ENCODE measurements around the gene CCT6B. TPM values are rescaled to one million over a fixed set of nuclear protein-coding genes. Genes with fewer than 3 reads are reported as not detected.

CCT6B gene
- total and polyA plus RNA-seq, 2 donors (not counting 1 experiment from before 2014, with no cell fraction given) = 1.2 to 3.0 TPM

DNA sequence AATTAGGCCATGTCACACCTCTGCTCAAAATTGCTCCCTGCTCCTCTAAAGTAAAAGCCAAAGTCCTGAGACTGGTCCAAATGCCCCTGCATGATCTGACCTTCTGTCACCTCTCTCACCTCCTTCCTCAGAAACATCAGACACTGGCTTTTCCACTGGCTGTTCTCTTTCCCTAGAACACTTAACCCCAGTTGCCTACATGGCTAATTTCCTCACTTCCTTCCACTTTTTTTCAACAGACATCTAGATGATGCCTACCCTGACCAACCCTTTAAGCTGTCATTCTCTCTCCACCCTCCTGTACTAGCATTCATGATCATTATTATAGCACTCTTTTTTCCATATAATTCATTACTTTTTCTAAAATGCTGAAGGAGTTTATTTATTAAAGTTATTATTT, 31.0 kb downstream of the CCT6B start:
- Histone ChIP-seq H3K4me2 (ENCODE audit: extremely low read depth, insufficient read depth, low read length) (no peak overlapping the region), H3K79me2 (ENCODE audit: control insufficient read depth, insufficient read depth, low read length) (no peaks in the 10 kb centered on the region), H3K4me1 (ENCODE audit: control insufficient read depth, extremely low read depth, insufficient read depth, low read length) (no peaks in the 10 kb centered on the region), H3K9me3 (ENCODE audit: control insufficient read depth, insufficient read depth, low read depth, low read length) (no peaks in the 10 kb centered on the region), H3K36me3 (ENCODE audit: control insufficient read depth, insufficient read depth, low read length) (no peaks in the 10 kb centered on the region), H3K9ac (ENCODE audit: insufficient read depth, low read length) (no peak overlapping the region), H3K27me3 (ENCODE audit: control insufficient read depth, insufficient read depth, low read length) (no peaks in the 10 kb centered on the region), H3K4me3 (replicated peaks in 1 of 4; ENCODE audit: control extremely low read depth in 1 of 4, insufficient read depth in 1 of 4, low read depth in 3 of 4, low read length in 4 of 4) (no peak overlapping the region), H3K27ac (ENCODE audit: insufficient read depth, low read length) (no peak overlapping the region), H4K20me1 (ENCODE audit: control insufficient read depth, extremely low read depth, insufficient read depth, low read length) (no peaks in the 10 kb centered on the region), H2AFZ (ENCODE audit: low read length) (no peak overlapping the region)
- TF ChIP-seq EZH2 (IDR thresholded peaks at IDR 0.05; ENCODE audit: low read length, missing control alignments) = no peak
- no peak for TF ChIP-seq CTCF (conservative IDR thresholded peaks at IDR 0.05 in 1 of 2, IDR thresholded peaks at IDR 0.05 in 1 of 2; ENCODE audit: low read depth in 1 of 2, low read length in 2 of 2)
- no peak for DNase-seq (ENCODE audit: low read depth in 2 of 2)

DNA sequence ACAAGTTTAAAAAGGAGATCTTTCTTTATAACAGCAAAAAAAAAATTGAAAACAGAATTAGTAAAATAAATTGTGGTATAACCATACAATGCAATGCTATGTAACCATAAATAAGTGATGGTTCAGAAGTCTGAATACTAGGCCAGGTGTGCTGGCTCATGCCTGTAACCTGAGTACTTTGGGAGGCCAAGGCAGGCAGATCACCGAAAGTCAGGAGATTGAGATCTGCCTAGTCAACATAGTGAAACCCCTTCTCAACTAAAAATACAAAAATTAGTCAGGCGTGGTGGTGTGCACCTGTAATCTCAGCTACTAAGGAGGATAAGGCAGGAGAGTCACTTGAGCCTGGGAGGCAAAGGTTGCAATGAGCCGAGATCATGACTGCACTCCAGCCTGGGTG, 34.6 kb downstream of the CCT6B start:
- Histone ChIP-seq H3K27me3 (ENCODE audit: control insufficient read depth, insufficient read depth, low read length) (no peaks in the 10 kb centered on the region), H3K4me2 (ENCODE audit: extremely low read depth, insufficient read depth, low read length) (no peak overlapping the region), H3K4me1 (ENCODE audit: control insufficient read depth, extremely low read depth, insufficient read depth, low read length) (no peaks in the 10 kb centered on the region), H3K79me2 (ENCODE audit: control insufficient read depth, insufficient read depth, low read length) (no peaks in the 10 kb centered on the region), H3K36me3 (ENCODE audit: control insufficient read depth, insufficient read depth, low read length) (no peaks in the 10 kb centered on the region), H3K4me3 (replicated peaks in 1 of 4; ENCODE audit: control extremely low read depth in 1 of 4, insufficient read depth in 1 of 4, low read depth in 3 of 4, low read length in 4 of 4) (no peak overlapping the region), H3K27ac (ENCODE audit: insufficient read depth, low read length) (no peak overlapping the region), H4K20me1 (ENCODE audit: control insufficient read depth, extremely low read depth, insufficient read depth, low read length) (no peaks in the 10 kb centered on the region), H3K9me3 (ENCODE audit: control insufficient read depth, insufficient read depth, low read depth, low read length) (no peaks in the 10 kb centered on the region), H2AFZ (ENCODE audit: low read length) (no peak overlapping the region), H3K9ac (ENCODE audit: insufficient read depth, low read length) (no peak overlapping the region)
- DNase-seq (ENCODE audit: low read depth in 2 of 2) = no peak
- TF ChIP-seq CTCF (conservative IDR thresholded peaks at IDR 0.05 in 1 of 2, IDR thresholded peaks at IDR 0.05 in 1 of 2; ENCODE audit: low read depth in 1 of 2, low read length in 2 of 2) (no peak), EZH2 (IDR thresholded peaks at IDR 0.05; ENCODE audit: low read length, missing control alignments) (no peak)

DNA sequence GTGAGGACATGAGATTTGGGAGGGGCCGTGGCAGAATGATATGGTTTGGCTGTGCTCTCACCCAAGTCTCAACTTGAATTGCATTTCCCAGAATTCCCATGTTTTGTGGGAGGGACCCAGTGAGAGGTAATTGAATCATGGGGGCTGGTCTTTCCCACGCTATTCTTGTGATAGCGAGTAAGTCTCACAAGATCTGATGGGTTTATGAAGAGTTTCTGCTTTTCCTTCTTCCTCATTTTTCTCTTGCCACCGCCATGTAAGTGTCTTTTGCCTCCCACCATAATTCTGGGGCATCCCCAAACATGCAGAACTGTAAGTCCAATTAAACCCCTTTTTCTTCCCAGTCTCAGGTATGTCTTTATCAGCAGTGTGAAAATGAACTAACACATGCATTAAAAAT, 40.6 kb downstream of the CCT6B start:
- TF ChIP-seq EZH2 (IDR thresholded peaks at IDR 0.05; ENCODE audit: low read length, missing control alignments) (no peak), CTCF (conservative IDR thresholded peaks at IDR 0.05 in 1 of 2, IDR thresholded peaks at IDR 0.05 in 1 of 2; ENCODE audit: low read depth in 1 of 2, low read length in 2 of 2) (no peak)
- Histone ChIP-seq H3K4me1 (ENCODE audit: control insufficient read depth, extremely low read depth, insufficient read depth, low read length) (no peaks in the 10 kb centered on the region), H3K9me3 (ENCODE audit: control insufficient read depth, insufficient read depth, low read depth, low read length) (no peaks in the 10 kb centered on the region), H3K4me3 (replicated peaks in 1 of 4; ENCODE audit: control extremely low read depth in 1 of 4, insufficient read depth in 1 of 4, low read depth in 3 of 4, low read length in 4 of 4) (no peak overlapping the region), H3K79me2 (ENCODE audit: control insufficient read depth, insufficient read depth, low read length) (no peaks in the 10 kb centered on the region), H3K4me2 (ENCODE audit: extremely low read depth, insufficient read depth, low read length) (no peak overlapping the region), H4K20me1 (ENCODE audit: control insufficient read depth, extremely low read depth, insufficient read depth, low read length) (no peaks in the 10 kb centered on the region), H3K36me3 (ENCODE audit: control insufficient read depth, insufficient read depth, low read length) (no peaks in the 10 kb centered on the region), H3K9ac (ENCODE audit: insufficient read depth, low read length) (no peak overlapping the region), H3K27ac (ENCODE audit: insufficient read depth, low read length) (no peak overlapping the region), H2AFZ (ENCODE audit: low read length) (no peak overlapping the region), H3K27me3 (ENCODE audit: control insufficient read depth, insufficient read depth, low read length) (no peaks in the 10 kb centered on the region)
- DNase-seq (ENCODE audit: low read depth in 2 of 2) = no peak
